ENCODE data around the gene IL17C.

The IL17C gene

DNA sequence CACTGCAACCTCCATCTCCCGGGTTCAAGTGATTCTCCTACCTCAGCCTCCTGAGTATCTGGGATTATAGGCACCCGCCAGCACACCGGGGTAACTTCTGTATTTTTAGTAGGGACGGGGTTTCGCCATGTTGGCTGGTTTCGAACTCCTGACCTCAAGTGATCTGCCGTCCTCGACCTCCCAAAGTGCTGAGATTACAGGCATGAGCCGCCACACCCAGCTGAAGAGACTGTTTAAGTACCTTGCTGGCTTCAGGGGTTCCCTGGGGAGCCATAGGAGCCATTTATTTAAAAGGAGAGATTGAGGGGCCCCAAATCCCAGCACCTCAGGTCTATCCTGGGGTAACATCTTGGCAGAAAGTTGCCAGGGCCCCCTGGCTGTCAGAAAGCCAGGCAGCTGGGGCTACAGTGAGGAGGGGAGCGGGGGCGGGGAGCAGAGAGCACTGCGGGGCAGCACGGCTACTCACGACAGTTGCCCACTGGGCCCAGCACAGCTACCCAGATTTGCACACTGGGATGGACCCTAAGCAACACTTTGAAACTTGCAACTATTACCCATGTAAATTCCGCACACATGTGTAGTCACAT lies 46.3 kb downstream of the IL17C start:
- no peak for DNase-seq (ENCODE audit: low read depth, low spot score)

DNA sequence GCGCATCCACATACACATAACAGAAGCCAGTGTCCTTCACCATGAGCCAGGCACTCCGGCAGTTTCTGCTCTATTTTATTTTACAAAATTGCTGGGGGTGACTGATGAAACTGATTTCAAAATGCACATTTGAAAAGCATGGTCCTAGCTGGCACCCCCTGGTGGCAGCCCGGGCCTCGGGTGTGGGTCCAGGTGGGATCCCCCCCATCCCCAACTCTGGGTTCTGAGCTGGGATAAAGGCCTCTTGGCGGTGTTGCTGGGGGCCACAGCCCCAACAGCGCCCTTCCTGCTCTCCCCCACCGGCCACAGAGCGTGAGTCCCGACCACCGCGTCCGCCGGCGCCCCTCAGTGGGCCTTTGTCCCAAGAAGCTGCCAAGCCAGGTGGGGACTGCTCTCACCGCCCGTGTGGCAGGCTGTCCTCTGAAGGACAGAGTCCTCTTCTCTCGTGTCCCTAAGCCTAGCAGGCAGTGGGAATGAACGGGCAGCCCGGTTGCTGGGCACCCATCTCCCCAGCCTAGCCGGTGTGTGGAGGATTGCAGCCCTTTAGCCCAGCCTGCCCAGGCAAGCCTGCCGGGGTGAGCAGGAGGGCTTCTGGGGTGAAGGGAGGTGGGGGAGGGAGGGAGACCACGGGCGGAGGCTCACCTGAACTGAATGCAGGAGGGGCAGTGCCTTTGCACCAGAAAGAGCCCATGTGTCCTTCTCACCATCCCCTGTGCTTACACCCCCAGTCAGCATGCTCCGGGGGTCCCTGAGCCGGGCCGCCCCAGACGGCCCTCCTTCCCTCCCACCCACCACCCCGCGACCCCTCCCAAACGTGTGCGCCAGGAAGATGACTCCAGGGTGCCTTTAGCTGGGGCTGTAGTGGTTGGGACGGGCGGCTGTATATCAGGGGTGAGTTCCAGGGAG lies 47.0 kb downstream of the IL17C start:
- peak; percentile 62 for DNase-seq (ENCODE audit: low read depth, low spot score)

DNA sequence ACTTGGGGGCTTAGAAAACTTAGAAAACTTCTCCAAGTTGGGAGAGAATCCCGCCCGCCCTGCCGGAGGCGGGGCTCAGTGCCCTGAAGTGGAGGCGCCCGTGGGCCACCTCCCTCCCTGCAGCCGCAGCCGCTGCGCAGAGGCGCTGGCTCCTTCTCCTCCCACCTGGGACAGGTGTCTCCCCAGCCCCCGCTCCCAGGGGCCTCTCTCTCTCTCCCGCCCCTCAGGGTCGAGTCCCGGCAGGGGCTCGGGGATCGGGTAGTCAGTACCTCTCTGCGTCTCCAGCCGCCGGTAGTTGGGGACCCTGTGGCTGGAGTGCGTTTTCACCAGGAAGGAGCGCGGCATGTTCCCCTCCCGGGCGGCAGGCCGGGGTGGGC lies 47.7 kb downstream of the IL17C start:
- DNase-seq (ENCODE audit: low read depth, low spot score): peak; percentile 30

DNA sequence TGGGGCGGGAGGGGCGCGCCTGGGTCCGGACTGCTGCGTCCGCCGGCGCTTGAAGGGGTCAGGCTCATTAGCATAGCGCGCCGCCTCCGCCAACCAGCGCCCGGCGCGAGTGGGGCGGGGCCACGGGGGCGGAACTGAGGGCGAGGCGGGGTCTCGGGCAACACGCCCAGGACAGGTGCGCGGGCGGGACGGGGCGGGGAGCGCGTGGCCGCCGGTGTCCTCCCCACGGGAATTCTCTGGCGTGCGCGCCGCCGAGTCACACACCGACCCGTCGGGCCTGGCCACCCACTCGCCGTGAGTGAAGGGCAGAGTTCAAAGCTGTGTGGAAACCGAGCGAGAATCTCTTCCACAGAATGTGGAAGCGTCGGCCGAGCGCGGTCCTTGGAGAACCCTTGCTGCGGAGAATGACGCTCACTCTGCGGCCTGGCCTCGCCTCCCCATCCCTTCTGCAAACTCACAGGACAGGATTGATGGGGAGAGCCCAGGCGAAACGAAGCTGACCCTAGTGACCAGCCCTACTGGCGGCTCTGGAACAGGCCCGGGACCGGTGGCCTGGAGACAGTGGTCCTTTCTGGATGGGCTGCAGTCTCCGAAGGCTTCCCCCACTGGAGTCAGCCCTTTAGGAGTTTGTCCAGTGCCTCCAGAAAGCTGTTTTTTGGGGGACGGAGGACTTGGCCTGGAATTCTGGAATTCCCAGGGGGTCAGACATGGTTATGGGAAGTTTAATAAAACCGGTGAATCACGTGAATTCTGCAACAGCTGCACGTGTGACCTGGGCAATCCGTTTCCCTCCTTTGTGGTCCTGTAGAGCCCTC lies 48.3 kb downstream of the IL17C start, which contains the start of gene SNAI3:
Gene SNAI3, minus strand, starts transcription at position 69 of the 815 bp plus-strand sequence. CDS start 101 bp downstream, outside the sequence.
- DNase-seq (ENCODE audit: low read depth, low spot score): peak; percentile 79

DNA sequence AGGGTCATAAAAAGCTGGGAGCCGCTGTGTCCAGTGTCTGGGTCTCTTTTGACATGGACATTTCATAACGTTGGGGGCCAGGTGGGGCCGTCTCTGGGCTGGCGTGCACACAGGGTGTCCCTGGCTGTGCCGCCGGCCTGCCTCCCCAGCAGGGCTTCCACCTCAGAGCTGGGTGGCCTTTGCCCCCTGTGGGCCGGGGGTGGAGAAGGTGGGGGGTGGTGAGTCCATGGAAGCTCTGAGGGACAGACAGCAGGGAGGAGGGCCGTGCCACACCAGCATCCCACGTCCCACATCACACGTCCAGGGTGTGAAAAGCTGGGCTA lies 48.8 kb downstream of the IL17C start:
- no peak for DNase-seq (ENCODE audit: low read depth, low spot score)

DNA sequence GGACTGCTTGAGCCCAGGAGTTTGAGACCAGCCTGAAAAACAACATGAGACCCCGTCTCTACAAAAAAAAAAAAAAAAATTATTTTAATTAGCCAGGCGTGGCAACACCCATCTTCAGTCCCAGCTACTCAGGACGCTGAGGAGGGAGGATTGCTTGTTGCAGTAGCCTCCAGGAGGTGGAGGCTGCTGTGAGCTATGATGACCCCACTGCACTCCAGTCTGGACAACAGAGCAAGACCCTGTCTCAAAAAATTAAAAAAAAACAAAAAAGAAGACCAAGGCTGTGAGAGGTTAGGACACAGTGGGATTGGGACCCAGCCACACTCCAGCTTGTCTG lies 49.3 kb downstream of the IL17C start:
- no peak for DNase-seq (ENCODE audit: low read depth, low spot score)

DNA sequence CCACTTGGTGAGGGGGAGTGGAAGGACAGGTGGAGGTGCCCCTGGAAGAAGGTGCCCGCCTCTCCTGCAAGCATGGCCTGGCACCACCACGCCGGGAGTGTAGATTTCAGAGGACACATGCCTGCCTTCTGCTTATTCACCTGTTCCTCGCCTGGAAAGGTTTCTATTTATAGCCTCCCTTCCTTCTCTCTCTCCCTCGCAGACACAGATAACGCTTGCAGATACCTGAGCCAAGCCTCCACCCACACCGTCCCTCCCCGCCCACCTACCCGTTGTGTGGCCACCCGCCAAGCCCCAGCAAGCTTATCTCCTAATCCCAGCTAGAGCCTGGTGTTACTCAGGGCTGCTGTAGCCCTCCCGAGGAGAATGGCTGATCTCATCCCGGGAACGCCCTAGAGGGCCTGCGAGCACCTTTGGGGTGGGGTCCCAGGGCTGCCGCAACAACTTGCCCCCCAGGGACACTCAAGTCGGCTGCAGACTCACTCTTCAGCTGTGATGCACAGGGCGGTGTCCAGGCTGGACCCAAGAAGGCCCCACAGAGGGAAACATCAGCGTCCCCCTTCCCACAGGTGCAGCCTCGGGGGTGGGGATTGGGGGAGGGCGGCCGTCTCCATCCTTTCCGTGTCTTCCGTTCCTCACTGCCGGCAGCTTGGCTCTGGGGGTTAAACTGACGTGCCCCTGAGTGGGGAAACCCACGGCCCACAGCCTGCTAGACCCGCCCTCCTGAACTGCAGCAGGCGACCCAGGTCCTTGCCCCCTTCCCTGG lies 49.8 kb downstream of the IL17C start:
- DNase-seq (ENCODE audit: low read depth, low spot score): no peak

Data from astrocyte of the hippocampus (primary cell).